Measurements from ENCODE around the gene AKAP11.

- TF ChIP-seq POLR2AphosphoS5 (IDR thresholded peaks at IDR 0.05) (no peak), CTCF (IDR thresholded peaks at IDR 0.05) (no peak)
Measured at GRCh38 chr13:42270160-42270856, 1.6 kb upstream of the AKAP11 start.

Measured in transverse colon (tissue), 4 donors.